KG1 (cell line): Measurements from ENCODE around the gene RET.

ENCODE experiments used
- DNase-seq: peaks from one replicate; lab custom pipeline; 2025; lab: John Stamatoyannopoulos, UW

RET gene

DNA sequence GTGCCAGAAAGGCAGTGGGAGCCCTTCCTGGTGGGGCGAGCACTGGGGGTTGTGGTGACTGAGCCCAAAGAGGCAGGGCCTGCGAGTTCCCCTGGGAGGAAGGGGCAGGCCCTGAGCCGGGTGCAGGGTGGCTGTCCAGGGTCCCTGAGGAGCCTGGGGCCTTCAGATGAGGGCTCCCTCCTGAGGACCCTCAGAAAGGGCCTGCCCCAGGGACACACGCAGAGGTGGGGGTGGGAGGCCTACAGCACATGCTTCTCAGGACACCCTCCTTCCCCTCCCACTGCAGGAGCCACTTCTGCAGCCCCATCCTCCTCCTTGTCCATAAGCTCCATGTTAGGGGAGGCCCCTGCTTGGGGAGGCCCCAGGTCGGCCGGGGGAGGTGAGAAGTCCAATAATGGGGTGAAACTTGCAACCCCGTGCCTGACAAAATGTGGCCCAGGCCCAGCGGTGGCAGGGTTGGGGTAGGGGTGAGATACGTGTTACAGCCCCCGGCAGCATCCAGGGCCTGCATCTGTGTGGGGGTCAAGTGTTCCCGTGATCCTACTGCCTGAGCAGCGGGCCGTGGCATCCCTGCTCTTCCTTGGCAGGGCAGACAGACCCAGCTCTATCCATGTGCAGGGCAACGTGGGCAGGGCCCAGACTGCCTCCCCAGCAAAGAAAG is 31.8 kb upstream of the RET start:
- no peak for DNase-seq

DNA sequence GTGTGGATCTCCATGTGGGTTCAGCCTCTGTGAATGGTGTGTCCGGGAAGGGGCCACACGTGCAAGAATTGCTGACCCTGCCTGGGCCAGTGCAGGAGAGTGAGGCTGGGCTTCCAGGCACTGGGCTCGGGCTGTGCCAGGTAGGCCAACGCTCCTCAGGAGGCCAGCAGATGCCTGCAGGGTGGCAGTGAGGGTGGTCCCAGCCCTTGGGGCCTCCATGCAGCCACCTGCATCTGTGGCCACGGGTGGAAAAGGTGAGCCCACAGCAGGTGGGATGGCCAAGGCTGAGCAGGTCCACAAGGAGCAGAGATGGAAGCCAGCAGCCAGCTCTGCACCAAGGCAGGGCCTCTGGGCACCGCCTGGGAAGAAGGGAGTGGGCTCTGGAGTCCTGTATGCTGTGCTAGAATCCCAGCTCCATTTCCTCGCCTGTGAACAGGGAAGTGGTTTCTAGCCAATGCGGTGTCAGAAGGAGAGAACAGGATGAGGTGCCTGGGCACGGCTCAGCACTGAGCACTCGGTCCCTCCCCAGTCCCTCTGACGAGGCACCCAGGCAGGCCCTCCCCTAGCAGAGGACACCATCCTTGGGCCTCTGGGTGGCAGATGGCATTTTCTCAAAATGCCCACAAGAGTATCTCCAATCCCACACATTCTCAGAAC is 31.1 kb upstream of the RET start:
- no peak for DNase-seq

DNA sequence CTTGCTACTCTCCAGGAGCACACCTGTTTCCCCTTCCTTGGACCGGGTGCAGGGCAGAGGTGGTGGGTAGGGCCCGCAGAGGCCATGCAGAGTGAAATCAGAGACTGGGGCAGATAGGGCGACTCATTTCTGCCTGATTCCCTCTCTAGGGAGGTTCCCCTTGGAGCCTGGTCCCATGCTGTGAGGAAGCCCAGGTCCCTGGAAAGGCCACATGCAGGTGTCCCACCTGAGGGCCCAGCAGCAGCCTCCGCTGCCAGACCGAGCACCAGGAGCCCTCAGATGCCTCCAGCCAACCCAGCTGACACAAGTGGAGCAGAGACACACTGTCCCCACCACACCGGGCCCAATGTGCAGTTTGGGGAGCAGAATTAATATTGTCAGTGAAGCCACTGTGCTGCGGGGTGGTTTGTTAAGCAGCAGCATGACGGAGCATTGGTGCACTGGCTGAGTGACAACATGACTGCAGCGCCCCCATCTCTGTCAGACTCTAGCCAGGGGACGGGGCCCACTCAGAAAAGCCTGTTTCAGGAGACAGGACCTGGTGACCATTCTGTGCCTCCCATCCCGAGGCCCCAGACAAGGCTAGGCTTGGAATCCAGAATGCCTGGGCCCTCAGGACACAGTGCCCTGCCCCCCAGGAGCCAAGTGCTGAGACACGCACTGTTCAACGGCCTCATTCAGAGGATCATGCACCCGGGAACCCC is 30.4 kb upstream of the RET start:
- DNase-seq, result no peak

DNA sequence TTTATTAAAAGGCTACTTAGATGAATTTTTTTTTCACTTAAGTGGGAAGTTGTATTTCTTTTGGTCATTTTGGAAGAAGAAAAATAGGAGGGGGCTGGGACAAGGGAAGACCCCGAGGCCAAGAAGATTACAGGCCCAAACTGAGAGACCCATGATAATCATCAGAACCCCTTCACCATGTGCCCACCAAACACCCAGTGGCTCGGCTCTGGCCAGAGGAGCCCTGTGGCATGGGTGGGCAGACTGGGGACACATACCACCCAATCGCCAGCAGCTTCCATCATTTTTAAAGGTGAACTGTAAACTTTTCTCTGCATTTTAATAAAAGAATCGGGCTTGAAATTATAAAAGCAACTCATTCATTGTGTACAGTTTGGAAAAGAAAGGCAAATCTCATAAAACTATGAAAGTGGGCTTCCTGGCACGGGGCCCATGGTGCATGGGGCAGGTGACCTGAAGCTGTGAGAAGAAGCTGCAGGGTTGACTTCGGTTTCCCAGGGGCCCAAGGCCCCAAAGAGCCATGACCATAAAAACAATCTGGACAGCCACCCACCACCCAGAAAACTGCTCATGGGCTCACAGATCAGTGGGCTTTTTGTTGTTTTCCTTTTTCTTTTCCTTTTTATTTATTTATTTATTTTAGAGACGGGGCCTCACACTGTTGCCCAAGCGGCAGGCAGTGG is 29.4 kb upstream of the RET start:
- no peak for DNase-seq

DNA sequence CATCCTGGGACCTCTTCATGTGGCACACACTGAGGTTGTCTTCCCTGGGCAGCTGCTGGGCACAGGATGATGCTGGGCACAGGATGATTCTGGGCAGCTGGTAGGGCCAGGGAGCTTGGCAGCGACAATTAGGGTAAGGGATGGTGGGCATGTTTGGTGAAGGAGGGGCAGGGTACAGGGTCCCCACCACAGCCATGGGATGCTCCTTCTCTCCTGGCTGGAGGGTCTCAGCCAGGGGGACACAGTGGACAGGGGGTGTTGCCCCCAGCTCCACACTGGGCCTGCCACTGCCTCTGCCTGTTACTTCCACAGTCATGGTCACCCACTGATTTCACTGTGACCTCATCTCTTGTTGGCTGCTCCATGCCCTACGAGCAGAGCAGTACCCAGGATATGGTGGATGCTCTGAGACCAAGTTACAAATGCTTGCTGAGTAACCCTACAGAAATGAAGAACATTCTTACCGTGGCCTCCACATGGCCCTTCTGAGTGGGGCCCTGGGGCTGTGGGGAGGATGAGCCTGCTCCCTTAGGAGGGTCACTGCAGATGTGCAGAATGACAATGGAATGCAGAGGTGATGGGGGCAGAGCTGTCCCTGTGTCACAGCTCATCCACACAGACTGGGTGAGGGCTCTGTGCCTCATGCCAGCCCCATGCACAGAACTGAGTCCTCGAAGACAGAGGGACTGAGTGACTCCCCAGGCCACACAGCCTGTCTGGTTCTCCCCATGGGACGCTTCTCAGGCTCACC is 28.4 kb upstream of the RET start:
- DNase-seq, result no peak

DNA sequence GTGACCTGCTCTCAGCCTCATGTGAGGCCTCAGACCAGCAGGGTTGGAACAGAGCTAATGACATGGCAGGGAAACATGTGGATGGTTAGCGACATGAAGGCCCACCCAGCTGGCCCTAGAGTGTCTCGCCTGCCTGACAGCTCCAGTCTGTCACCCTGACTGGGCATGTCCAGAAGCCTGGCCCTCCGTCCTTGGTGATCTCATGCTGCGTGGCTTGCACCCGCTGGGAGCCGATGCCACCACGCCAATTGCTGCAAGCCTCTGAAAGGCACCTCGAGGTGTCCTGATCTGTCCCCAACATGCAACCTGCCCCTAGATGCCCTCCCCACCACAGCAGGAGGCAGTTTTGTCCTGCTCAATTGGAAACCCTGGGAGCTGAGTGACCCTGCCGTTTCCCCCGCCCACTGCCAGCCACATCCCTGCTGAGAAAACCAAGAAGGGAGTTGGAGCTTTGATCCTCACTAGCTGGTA is 27.8 kb upstream of the RET start:
- DNase-seq, result no peak

DNA sequence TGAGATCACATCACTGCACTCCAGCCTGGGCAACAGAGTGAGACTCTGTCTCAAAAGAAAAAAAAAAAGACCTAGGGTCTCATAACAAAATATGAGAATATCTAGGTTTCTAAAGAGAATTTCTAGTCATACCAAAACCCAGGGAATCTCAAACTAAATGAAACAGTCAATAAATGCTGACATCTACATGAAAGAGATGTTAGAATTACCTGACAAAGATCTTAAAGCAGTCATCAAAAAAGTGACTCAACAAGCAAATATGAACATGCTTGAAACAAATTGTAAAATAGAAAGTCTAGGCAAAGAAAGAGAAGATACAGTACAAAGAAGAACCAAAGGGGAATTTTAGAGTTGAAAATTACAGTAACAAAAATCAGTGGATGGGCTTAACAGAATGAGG is 26.9 kb upstream of the RET start:
- DNase-seq, result no peak

DNA sequence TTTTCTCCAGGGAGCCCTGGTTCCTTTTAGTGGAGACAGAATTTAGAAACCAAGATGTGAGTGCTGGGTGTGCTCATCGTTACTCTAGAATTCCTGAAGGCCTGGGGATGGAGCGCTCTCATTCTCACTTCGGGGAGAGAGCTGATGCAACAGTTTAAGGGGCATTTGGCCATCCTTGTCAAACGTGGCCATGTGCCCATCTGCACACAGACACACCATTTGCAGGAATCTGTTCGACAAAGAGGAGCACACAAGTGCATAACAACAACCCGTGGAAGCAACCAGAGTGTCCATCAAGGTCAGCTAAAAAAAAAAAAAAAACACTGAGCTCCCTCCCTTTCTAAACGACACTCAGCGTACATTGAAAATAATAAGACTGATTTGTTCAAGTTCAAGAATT is 23.0 kb upstream of the RET start:
- DNase-seq, result no peak

DNA sequence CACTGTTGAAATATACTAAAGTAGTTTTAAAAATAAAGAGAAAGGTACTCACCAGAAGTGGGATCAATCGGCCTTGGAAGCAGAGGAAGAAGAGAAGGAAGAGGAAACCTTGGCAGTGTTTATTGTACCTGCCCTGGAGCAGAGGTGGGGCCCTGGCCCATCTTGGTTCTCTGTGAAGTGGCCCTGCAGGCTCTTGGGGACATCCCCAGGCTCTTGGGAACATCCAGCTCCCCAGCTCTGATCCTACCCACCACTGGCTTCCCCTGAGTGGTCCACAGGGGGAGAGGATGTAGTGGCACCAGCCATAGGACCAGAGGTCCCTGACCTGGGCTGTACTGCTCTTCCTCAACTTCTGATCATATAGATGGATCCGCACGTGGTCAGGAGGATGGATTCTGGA is 22.3 kb upstream of the RET start:
- no peak for DNase-seq

DNA sequence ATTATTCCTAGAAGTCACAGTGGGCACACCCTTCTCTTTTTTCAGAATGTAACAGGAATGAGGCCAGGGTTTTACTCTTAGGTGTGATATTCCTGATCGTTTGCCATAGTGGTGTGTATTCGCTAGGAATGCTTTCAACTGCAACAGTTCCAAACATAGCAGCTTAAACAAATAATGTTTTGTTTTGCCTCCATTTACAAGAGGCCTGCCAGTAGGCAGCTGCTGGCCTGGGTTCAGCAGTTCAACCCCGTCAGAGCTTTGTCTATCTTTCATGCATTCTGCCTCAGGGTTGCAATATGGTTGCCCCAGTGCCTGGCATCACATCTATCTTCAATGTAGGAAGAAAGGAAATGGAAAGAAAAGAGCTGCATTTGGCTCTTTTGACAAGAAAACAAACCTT is 21.7 kb upstream of the RET start:
- DNase-seq, result no peak

DNA sequence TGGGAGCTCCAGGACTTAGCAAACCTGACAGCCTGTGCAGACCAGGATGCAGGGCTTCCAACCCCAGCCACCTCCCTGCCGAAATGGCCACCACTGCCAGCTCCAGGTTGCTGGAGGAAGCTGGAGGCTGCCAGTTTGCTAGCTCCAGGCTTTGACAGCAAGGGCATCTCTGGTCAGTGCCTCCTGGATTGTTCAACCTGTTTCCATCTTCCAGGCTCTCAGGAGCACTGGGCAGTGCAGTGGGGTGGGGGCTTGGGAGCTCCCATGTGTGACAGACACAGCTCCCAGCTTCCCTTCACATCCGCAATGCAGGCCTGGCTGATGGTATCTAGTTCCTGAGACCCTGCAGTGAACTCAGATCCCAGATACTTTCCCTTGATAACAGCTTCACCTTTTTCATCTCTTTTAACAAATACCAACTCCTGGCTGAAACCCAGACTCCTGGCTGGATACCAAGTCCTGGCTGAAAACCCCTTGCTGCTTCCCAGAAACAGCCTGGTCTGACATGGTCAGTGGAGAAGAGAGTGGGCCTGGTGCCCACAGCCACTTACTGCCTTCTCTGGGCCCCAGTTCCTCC is 20.8 kb upstream of the RET start:
- no peak for DNase-seq

DNA sequence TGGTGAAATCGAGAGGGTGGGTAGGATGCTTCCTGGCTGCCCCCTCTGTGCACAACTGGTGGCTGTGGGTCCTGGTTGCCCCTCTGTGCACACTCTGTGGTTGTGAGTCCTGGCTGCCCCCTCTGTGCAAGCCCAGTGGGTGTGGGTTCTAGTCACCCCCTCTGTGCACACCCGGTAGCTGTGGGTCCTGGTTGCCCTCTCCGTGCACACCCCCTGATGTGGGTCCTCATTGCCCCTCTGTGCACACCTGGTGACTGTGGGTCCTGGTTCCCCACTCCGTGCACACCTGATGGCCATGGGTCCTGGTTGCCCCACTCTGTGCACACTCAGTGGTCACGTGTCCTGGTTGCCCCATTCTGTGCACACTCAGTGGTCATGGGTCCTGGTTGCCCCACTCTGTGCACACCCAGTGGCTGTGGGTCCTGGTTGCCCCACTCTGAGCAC is 20.3 kb upstream of the RET start:
- no peak for DNase-seq

DNA sequence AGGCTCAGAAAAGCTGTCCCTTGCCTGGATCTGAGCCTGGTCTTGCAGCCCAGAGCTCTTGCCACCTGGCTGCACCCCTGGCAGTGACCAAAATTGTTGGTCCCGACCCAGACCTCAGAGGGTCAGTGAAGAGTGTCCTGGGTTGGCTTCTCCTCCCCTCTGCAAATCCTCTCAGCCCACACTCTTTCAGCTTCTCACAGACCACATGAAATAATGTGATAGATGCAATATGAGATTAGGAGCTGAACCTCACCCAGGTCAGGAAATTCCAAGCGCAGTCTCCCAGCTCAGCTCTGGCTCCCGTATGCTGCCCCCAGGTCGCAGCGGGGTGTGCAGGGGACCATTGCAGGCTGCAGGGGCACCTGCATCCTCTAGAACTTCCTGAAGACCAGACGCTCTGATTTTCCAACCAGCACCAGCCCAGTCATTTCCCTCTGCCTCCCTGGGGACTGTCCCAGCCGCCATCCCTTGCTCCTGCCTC is 19.6 kb upstream of the RET start:
- DNase-seq, result no peak

DNA sequence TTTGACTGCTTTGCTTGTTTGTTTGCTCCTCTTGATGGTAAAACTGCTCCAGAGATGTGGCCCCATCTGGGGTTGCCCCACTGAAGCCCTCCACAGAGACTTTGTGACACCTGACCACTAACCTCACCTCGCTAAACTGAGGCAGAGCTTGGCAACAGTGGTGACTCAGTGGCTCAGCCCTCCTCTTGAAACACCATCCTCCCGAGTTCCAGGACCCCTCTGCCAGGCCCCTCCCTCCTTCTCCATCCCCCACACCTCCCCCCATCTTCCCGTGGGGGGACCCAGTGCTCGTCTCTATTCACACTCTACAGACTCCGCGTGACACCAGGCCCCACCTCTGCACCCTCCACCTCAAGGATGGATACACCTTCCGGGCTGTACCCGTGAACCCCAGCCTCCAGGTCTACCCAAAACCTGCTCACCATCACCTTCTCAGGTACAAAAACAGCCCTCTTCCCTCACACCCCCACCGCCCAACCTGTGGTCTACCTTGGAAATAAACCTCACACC is 19.0 kb upstream of the RET start:
- DNase-seq, result no peak

DNA sequence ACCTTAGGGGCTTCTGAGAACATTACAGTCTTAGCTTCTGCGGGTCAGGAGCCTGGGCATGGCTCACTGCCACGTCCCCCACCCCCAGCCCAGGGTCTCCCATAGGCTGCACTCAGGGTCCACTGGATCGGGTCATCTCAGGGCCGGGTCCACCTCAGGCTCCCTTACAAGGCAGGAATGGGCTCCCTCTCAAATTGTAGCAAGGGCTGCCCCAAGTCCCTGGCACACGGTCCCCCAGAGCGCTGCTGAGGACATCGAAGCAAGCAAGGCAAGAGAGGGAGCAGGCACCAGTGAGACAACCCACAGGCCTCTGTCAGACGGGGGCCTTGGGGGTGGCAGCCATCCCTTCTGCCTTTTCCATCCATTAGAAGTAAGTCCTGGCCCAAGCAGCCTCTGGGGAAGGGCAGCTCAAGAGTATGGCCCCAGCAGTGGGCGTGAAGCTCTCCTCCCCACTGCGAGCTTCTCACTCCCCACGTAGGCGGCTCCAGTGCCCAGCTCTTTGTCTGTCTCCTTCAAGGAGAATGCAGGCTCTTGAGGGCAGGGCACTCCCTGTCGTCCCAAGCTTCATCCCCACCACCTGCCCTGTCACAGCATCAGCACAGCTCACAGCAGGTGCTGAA is 18.0 kb upstream of the RET start:
- DNase-seq, result no peak

DNA sequence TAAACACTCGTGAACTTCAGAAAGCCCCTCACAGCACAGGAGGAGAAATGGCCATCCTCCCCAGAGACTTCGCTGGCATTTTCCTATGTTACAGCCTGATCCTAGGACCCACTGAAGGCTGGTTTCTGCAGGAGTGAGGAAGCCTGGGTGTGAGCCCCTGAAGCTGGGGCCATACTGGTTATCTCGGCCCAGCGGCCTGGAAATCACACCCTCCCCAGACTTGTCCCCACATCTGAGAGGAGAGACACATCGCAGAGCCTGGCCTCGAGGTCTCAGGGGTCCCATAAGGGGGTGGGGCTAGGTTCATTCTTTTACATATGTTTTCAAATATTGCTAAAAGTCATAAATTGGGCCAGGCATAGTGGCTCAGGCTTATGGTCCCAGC is 17.5 kb upstream of the RET start:
- DNase-seq, result no peak

DNA sequence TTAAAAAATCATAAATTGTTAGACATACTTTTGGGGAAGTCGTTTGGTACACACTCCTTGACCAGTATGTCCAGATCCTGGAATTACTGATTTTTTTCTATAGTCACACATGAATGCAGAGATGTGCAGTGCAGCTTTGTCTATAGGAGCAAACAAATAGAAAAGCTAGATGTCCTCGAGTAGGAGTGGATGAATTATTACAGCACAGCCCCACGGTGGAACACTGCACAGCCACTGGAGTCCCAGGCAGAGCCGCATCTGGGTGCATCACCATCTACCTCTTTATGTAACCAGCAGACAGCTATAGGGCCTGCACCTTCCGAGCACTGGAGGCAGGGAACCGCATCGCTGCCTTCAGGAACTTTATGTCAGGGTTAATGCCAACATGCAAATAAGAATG is 17.0 kb upstream of the RET start:
- no peak for DNase-seq

DNA sequence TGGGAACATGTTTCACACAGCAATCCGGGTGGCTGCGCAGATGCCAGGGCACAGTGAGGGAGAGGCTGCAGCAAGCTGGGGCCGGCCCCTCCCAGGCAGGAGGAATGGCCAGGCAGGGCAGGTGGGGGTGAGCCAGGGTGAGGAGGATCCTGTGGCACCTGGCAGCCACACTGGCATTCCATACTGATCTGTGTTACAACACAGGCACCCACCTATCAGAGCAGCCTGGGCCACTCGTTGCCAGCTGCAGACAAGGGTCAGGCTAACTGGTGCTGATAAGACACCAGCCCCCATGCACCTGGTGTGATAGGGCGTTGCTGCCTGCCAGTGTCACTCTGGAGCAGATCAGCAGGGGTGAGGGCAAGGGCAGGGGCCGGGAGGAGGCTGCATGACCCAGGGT is 16.6 kb upstream of the RET start:
- DNase-seq, result no peak

DNA sequence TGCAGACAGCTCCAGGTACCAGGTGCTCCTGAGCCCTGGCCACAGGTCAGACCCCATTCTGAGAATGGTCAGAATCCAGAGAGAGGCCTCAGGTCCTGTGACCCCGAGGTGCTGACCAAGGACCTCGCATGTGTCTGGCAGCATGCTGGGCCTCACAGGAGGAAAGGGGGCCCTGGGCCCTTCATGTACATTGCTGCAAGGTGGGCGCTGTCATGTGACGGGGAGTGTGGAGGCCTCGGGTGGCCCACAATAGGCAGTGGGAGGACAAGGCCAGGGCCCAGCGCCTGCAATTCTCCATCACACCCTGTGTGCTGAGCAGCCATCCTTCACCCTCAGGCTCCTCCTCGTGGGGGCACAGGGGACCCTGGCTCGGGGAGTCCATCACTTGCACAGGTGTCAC is 15.5 kb upstream of the RET start:
- DNase-seq, result no peak

DNA sequence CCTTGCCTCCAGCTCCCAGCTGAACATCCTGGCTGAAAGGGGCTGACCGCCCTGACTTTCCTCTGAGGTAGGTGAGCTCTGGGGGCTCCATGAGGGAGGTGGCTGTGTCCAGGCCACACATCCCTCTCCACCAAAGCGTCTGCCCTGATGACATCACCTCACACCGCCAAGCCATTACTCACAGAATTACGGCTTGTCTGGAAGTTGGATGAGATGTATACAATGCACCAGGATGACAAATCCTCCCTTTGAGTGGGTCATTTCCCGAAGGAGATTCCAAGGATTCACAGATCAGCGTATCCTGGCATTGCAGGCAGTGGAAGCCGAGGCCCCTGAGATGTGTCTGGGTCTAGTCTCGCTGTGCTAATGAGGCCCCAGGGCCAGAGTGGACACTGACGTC is 15.1 kb upstream of the RET start:
- no peak for DNase-seq
